Activated CD4-positive, CD25-positive, alpha-beta regulatory T cell (primary cell): ENCODE measurements around the gene PACRG.

Source experiments
- DNase-seq, 4 experiments: peaks; one replicate each; lab custom pipeline; 2025; lab: John Stamatoyannopoulos, UW

The PACRG gene

GRCh38 chr6:162710419-162710818 lies 17.4 kb upstream of the PACRG start:
- no peak for DNase-seq

- no peak for DNase-seq
Measured at GRCh38 chr6:162710936-162711335, 16.8 kb upstream of the PACRG start.

GRCh38 chr6:162711376-162711775 lies 16.4 kb upstream of the PACRG start:
- no peak for DNase-seq

GRCh38 chr6:162712694-162713093 lies 15.1 kb upstream of the PACRG start:
- DNase-seq = no peak

GRCh38 chr6:162713974-162714780 lies 13.6 kb upstream of the PACRG start:
- no peak for DNase-seq

GRCh38 chr6:162715601-162716000 lies 12.2 kb upstream of the PACRG start:
- DNase-seq = no peak

GRCh38 chr6:162719528-162719927 lies 8.2 kb upstream of the PACRG start:
- no peak for DNase-seq

GRCh38 chr6:162721404-162721687 lies 6.4 kb upstream of the PACRG start:
- DNase-seq = no peak

GRCh38 chr6:162722226-162722625 lies 5.5 kb upstream of the PACRG start:
- DNase-seq = no peak

- no peak for DNase-seq
Measured at GRCh38 chr6:162722633-162723032, 5.1 kb upstream of the PACRG start.

GRCh38 chr6:162726947-162727321 lies 840 bp upstream of the PACRG start:
- no peak for DNase-seq

GRCh38 chr6:162728197-162728596 lies 423 bp downstream of the PACRG start:
- no peak for DNase-seq

- DNase-seq = no peak
Measured at GRCh38 chr6:162728706-162729105, 932 bp downstream of the PACRG start.

- no peak for DNase-seq
Measured at GRCh38 chr6:162730502-162730901, 2.7 kb downstream of the PACRG start.

GRCh38 chr6:162733489-162733888 lies 5.7 kb downstream of the PACRG start:
- DNase-seq = no peak

GRCh38 chr6:162736961-162737360 lies 9.2 kb downstream of the PACRG start:
- DNase-seq = no peak

- no peak for DNase-seq
Measured at GRCh38 chr6:162750776-162751175, 23.0 kb downstream of the PACRG start.

GRCh38 chr6:162751211-162751859 lies 23.6 kb downstream of the PACRG start:
- DNase-seq = no peak

- DNase-seq = no peak
Measured at GRCh38 chr6:162753775-162754174, 26.0 kb downstream of the PACRG start.

GRCh38 chr6:162770136-162770535 lies 42.4 kb downstream of the PACRG start:
- DNase-seq = no peak

- DNase-seq = no peak
Measured at GRCh38 chr6:162770955-162771354, 43.2 kb downstream of the PACRG start.

- no peak for DNase-seq
Measured at GRCh38 chr6:162772466-162772865, 44.7 kb downstream of the PACRG start.

GRCh38 chr6:162773996-162774395 lies 46.2 kb downstream of the PACRG start:
- DNase-seq = no peak

- DNase-seq = no peak
Measured at GRCh38 chr6:162777091-162777490, 49.3 kb downstream of the PACRG start.
